ENCODE data around the gene TMPO.
"Not testable (repeated sequence)": the region's sequence is repeated elsewhere in the genome, so short reads cannot be mapped to it uniquely, and the experiment has no call there.

GRCh38 chr12:98558097-98558496, 42.7 kb downstream of the TMPO start:
- not testable (repeated sequence) for TF ChIP-seq CTCF, POLR2A (IDR thresholded peaks at IDR 0.05)

Measured in esophagus squamous epithelium (tissue), 4 donors.